NOMO-1 (cell line): Measurements from ENCODE around the gene ANAPC7.

Source experiments
- DNase-seq, 2 experiments: peaks; one replicate each; lab custom pipeline; 2025; ENCODE audit not compliant: unreplicated experiment in 2 of 2; lab: John Stamatoyannopoulos, UW

The ANAPC7 gene

DNA sequence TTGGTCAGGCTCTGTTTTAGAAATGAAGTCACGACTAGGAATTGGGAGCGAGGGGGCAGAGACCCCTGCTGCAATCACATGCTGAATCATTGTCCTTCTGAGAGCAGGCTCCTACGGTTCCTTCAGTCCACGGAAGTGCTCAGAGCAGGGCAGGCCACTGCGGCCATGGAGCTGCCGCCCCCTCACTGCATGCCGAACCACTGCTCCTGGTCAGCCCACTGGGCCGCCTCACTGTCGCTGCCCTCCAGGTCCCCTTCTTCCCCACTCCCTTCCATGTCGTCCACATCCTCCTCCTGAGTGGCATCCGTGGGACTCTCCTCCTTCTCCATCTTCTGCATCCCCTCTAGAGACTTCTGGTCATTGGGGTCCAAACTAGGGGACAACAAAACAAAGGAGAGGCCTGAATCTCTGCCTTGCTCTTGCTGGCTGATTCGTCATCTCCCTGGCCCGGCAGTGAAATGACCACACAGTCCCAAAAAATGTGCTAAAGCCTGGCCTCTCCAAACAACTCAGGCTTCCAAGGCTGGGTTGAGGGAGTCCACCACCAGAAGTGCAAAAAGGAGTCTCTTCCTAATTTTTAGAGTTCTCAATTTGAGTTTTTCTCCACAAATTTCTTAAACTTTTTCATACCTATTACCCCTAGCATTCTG, 29.4 kb downstream of the ANAPC7 start:
- no peak for DNase-seq

DNA sequence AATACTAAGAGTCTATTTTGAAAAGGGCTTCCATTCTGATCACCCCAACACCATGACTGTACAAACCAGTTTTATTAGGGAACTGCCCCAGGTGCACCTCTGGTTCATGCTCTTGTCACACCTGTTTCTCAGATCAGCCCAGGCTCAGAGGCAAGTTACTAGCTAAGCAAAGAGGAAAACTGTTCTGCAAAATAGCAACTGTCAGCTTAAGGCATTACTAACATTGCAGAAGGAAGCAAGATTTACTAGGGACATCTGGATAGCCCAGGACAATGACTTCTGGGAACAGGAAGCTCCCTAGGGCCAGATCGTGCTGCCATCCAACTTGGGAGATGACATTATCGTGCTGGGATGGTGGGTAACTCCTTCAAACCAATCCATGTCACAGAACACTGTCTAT, 30.1 kb downstream of the ANAPC7 start:
- DNase-seq, result no peak

DNA sequence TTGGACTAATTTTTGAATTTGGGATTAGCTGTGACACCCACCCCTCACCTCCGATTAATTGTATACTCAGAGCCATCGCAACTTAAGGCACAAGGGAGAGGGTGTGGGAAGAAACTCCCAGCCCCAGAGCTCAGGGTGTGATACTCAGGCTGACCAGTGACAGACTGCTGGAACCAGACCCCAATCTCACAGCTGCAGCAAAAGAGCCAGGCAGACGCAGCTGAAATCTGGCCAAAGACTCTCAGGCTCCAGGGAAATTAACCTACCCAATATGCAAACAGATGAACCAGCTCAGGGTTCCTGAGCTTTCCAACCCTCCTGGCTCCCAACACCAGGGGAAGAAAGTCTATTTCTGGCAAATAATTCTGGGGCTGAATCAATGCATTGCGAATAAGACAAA, 30.5 kb downstream of the ANAPC7 start:
- no peak for DNase-seq

DNA sequence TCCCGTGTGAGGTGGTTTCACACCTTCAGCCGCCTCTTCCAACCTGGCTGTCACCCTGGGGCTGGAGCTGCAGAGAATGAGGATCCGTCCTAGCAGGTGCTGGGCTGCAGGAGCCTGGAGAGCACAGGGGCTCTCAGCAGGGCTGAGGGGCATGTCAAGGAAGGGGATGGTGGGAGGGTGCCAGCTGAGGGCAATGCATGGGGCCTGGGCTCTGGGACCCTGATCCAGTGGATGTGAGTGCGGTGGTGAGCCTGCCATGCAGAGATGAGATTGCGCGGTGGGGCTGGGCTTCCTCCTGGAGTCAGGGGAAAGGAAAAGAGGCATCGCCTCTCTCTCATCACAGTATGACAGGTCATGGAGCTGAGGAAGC, 31.5 kb downstream of the ANAPC7 start:
- DNase-seq, result no peak

DNA sequence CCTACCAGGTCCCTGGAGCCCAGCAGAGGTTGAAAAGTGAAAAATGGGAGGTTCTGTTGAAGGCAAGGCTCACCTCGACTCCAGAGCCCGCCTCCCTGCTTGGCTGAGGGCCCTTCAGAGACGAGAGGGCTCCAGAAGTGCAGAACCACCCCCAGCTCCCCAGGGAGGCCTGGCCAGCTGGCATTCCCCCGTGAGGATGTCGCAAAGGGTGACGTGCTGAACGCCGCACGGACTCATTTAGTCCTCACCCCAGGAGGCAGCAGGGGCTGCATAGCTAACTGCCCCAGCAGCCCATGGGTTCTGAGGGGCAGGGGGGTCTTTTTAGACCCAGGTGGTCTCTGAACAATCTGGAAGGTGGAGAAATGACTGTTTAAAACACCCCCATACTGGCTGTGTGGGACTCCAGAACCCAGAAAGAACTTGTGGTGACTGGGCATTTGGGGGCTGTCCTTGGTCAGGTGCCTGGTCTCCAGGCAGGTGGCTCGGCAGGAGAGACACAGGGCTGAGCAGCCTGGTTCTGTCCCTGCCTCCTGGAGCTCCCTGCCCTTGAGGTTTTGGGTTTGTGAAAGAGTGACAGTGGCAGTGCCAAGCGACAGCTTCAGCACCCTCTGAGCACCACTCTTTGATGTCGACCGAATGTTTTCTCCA, 32.0 kb downstream of the ANAPC7 start:
- no peak for DNase-seq

DNA sequence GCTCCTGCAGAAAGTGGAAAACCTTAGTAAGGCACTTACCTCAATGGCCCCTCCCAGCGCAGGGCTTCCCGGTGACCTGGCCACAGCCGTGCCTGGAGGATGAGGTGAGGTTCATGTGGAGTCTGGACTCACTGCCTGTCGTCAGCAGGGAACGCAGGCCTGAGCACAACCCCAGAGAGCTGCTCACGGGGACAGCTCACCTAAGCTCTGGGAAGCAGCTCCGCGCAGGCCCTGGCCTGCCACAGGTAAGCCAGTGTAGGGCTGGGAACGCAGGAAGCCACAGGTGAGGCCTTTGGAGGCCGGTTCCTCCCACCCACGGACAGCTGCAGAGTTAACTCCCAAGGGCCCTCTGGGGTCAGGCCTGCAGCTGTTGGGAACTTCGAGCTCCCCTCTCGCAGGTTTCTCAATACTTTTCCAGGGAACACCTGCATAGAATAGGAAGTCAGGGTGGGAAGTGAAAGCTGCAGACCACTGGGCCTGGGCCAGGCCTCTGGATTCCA, 32.7 kb downstream of the ANAPC7 start:
- no peak for DNase-seq

DNA sequence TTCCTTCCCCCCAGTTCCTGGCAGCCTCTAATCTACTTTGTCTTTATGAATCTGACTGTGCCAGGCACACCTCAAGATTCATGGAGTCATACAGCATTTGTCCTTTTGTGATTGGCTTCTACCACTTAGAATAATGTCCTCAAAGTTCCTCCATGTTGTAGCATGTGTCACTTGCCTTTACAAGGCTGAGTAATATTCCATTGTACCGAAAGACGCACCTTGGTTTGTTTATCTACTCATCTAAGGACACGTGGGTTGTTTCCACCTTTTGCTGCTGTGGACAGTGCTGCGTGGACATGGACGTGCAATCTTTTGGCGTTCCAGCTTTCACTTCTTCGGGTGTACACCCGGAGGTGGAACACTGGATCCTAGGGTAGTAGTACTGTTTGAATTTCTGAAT, 33.5 kb downstream of the ANAPC7 start:
- DNase-seq, result no peak

DNA sequence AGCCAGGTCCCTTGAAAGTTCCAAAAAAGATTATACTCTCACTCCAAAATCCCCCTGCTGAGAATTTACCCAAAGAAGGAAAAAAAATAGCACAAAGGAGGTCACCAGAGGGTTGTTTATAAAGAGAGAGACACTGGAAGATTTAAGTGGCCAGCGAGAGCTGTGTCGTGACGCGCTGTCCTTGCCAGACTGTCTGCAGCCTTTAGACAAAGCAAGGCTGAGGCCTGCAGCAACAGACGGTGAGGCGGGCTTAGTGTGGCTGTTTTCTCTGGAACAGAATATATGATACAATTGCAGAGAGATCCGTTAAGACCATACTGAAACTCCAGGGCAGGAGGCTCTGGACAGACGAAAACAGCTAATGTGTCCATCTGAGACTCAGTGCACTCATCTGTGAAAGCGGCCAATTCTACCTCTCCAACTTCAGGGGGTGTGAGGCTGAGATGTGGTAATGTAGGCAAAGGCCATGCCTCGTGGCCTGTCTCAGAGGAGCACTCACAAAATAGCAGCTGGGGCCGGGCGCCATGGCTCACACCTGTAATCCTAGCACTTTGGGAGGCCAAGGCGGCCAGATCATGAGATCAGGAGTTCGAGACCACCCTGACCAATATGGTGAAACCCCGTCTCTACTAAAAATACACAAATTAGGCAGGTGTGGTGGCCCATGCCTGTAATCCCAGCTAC, 36.2 kb downstream of the ANAPC7 start:
- DNase-seq, result no peak

DNA sequence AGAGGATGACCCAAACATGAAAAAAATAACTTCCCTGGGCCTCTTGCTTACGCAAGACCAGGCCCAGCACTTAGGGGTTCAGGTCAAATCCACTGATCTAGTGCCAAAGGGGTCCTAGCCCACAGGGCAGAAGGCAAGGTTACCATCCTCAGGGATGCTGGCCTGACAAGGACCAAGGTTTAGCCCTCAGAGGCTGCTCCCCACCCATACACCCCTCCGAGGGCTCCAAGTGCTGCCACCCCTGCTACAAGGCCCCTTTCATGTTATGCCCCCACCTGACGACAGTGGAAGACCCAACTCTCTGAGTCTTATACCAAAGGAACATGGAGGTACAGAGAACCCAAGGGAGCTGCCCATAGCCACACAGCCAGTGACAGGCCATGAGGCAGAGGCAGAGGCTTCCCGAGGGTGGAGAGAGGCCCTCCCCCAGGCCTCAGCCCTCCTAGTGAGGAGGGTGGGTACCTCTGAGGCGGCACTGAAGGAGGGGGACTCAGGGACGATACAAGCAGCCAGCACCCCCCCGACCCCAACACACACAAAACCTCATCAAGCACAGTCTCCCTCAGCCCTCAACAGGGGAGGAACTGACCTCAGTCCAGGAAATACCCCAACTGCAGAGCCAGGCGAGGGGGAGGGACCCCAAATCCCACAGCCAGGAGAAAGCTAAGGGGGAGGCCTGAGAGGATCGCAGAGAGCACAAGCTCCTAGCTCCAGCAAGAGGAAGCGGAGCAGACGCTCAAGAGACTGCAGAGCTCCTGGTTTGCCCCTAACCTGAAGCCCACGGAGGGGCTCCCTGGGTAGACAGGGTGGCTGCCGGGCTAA, 37.0 kb downstream of the ANAPC7 start:
- no peak for DNase-seq

DNA sequence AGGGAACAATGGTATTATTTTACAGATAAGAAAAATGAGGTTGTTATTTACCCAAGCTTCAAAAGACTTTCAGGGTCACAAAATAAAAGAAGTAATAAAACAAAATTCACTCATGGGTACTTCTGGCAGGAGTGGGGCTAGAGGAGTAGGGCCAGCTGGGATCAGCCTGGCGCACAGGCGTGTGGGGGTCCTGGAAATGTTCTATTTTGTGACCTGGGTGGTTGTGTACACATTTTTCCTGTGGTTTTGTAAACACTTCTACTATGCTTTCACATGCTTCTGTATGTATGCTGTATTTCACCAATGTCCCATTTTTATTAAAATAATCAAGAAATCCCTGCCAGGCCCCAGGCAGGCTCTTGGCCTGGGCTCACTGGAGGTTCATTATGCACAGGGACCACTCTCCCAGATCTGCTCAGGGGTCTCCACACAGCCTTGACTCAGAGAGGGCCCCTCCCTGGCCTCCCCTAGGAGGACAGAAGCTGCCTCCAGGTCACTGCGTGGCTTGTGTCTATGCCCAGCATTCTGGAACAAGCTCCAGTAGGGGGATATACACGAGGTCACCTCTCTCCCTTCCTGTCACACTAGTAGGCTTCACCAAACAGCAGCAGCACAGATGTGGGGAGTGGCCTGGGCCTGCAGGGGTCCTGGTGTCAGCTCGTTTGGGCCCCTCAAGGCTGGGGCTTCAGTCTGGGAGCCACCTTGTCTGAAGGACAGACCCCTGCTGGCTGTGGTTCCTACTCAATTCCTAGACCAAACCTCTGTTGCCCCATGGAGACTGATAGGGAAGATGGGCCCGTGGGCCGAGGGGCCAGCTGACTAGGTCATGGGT, 37.8 kb downstream of the ANAPC7 start:
- DNase-seq, result no peak

DNA sequence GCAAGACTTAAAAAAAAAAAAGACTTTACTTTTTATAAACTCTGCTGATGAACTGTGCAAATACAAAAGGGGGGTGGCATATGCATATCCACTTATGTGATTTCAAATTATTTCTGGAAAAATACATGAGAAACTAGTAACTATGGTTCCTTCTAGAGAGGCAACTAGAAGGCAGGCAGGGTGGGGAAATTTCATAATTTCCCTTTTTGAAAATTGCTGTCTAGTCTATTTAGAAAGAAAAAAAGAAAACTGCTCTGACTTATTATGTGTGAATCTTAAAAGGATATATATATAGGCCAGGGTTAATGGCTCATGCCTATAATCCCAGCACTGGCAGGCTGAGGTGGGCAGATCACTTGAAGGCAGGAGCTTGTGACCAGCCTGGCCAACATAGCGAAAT, 42.3 kb downstream of the ANAPC7 start:
- peak in 1 of 2 experiments; percentile 33 for DNase-seq

DNA sequence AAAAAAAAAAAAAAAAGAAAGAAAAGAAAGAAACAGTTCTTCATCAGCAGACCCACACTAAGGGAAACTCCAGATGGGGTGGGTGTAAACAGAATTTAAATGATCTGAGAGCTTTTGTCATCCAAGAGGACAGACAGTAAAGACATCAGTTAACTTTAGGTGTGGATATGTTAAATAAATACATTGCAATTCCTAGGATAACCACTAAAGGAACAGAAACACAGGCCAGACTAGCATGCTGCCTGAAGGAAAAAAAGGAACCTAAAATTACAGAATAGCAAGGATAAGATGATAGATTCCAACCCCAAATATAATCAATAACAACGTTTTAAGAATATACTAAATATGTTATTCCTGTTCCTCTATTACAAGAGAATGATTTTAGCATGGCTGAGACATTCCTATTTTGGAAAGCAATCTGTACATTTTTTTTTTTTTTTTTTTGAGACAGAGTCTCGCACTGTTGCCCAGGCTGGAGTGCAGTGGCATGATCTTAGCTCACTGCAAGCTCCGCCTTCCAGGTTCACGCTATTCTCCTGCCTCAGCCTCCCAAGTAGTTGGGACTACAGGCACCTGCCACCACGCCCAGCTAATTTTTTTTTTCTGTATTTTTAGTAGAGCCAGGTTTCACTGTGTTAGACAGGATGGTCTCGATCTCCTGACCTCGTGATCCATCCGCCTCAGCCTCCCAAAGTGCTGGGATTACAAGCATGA, 45.0 kb downstream of the ANAPC7 start:
- DNase-seq, result peak in 1 of 2 experiments; percentile 37

DNA sequence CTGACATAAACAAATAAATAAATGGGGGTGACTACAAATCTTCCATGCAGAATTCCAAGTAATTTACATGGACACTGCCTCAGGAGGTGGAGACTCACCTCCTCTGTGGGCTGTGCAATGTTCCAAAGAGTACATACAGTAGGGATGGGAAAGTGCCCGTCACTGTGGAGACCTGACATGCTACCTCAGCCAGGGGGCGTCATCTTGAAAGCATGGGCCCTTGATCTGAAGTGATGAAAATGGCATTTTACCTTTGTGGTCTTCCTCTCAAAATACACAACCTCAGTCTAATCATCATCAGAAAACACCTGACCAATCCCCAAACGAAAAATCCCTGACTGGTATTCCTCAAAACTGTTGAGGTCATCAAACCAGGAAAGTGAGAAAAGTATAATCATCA, 48.4 kb downstream of the ANAPC7 start:
- DNase-seq, result no peak

DNA sequence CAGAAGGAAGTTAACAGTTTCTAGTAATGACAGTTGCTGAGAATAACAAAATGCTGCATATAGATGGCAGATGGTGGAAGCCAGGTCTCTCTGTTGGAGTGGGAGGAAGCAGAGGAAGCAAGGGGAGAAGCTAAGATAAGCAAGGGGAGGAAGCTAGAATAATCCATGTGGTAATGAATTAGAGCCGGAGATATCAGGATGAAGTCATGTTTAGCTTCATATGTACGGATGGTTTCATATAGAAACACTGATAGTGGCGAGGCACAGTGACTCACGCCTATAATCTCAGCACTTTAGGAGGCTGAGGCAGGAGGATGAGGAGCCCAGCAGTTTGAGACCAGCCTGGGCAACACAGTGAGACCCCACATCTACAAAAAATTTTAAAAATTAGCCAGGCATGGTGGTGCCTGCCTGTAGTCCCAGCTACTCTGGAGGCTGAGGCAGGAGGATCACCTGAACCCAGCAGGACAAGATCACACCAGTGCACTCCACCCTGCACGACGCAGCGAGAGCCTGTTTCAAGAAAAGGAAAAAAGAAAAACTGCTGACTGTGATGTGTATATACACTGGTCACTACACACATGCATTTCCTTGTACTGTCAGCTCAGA, 49.2 kb downstream of the ANAPC7 start:
- DNase-seq, result no peak

DNA sequence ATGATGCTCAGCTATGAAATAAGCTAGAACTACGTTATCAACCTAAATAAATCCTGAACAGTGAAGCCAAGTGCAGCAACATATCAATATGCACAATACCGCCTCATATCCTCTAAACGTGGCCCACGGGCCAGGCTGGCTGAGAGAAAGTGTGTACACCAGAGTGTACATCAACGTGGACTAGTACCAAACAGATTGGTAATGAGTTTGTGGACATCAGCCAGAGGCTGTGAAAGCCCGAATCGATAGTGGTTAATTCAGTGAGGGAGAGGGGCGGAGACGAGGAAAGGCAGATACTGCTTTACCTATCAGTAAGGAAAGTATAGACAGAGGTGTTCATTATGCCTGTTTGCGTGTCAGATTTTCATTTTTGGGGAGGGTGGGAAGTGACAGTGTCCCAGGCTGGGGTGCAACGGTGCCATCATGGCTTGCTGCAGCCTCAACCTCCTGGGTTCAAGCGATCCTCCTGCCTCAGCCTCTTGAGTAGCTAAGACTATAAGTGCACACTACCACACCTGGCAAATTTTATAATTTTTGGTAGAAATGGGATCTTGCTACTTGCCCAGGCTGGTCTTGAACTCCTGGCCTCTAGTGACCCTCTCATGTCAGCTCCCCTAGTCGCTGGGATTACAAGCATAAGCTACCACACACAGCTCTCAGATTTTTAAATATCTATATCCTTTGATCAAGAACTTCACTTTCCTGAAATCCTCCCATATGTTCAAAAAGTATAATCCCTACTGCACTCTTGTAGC, 50.1 kb downstream of the ANAPC7 start:
- DNase-seq, result no peak

DNA sequence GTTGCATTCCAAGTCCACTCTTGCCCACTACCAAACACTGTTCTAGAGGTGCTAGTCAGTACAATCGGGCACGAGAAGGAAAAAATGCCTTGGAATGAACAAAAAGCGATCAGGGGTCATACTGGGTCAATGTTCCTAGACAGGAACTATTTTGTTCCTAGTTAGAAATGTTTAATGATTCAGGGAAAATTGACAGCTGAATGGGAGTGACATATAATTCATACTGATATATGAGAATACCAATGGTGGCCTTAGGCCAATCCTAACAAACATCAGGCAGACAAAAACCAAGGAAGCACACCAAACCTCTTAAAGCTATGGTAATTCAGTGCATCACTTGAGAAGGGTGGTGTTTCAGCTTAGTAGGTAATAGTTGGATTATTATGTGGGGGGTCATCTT, 51.1 kb downstream of the ANAPC7 start:
- DNase-seq, result no peak

DNA sequence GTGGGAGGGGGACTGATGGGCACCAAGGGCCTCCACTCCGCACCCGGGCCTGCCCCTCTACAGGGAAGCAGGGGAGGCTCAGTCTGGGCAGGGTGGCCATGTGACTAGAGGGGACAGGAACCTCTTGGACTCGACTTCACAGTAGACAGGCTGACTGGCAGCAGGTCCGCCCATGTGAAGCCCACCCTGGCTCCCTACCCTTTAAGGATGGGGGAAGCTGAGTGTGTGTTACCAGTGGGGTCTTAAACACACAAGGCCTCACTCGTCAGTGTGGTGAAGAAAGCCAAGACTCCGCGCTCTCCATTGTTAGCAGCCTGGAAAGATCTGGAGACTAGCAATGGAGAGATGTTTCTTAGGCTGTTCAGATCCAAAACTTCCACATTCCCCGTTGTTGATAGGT, 52.4 kb downstream of the ANAPC7 start:
- no peak for DNase-seq

DNA sequence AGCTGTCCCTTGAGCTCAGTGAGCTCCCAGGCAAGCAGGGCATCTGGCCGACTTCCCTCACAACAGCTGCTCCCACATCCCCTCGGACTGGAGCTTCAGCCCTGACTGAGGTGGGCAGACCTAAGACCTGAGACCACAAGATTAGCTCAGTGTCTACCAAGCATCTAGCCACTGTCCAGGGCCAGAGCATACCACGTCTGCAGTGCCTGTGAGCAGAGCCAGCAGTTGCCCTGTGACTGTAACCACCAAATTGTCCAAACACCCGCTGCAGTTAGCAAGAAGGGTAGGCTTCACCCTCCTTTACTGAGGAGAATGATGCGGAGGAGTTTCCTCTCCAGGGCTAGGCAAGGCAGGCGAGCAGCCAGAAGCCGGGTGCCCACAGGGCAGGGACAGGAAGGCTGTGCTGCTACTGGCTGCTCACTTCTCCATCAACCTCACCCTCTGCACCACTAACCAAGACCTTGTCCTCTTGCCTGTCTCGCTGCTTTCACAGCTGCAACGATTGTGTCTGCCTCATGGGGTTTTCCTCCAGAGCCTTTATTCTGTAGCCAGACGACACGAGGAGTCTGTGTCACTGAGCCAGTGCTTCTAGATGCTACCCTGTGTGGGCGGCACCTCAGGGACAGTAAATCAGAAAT, 53.9 kb downstream of the ANAPC7 start:
- no peak for DNase-seq
